K562 (cell line): ENCODE results near the gene TMEM270. TPM values are rescaled to one million over a fixed set of nuclear protein-coding genes. Genes with fewer than 3 reads are reported as not detected.

Experiments used
- ATAC-seq: fragments of 200-7000 bp; cut with Tn5 transposase; 3 replicates; pipeline ENCODE4 v1.9.1; 2020; ENCODE audit warnings: moderate library complexity
- BruUV-seq: library from RNA; stranded (reverse); fragments of 400-500 nt; replicated peaks from 2 replicates; lab custom pipeline; 2021; lab: Mats Ljungman, UMichigan
- CTCF ChIA-PET: fragments of 300-600 bp; formaldehyde crosslinking; extraction: SDS; loops from one replicate; lab custom pipeline; 2021; ENCODE audit warnings: low intra/inter-chr PET ratio; lab: Yijun Ruan, JAX
- POLR2A ChIA-PET: fragments of 300-600, 350-650 bp; sonication (Branson Sonifier 250); formaldehyde crosslinking; extraction: SDS; loops from one replicate; lab custom pipeline; 2021; ENCODE audit warnings: antibody characterized with exemption, inconsistent platforms; lab: Yijun Ruan, JAX
- DNase-seq, 4 experiments: peaks; one replicate each; pipeline versions ENCODE4 v3.0.0 to v3.0.0-alpha.2; 2011 to 2018; ENCODE audit warnings: low spot score in 3 of 4, mixed read lengths in 3 of 4; ENCODE audit errors: extremely low read depth in 1 of 4
- FAIRE-seq: peaks from 2 replicates; lab custom pipeline; 2011; peaks lifted over from hg19 to GRCh38; lab: Jason Lieb, UNC
- H2AFZ ChIP-seq: 2 replicates; pipeline ENCODE4 v1.6.0; 2011; ENCODE audit warnings: low read depth, low read length, control low read depth, inconsistent platforms
- H3K27ac ChIP-seq: fragments of 200-600 bp; 3 replicates; pipeline ENCODE4 v1.8.0; 2011; ENCODE audit warnings: low read depth, mild to moderate bottlenecking, control low read depth, inconsistent platforms, low read length, moderate library complexity, mixed read lengths; ENCODE audit errors: extremely low read depth
- H3K27me3 ChIP-seq, 2 experiments: fragments of 300-600 bp in 1 of 2; 2 replicates in 1 of 2; 3 replicates in 1 of 2; pipeline versions ENCODE4 v1.6.0 to v1.8.0; 2011; ENCODE audit warnings: inconsistent platforms in 2 of 2, low read length in 2 of 2, mild to moderate bottlenecking in 1 of 2, mixed read lengths in 1 of 2, moderate library complexity in 1 of 2; ENCODE audit not compliant: control insufficient read depth in 2 of 2, insufficient read depth in 2 of 2
- H3K36me3 ChIP-seq: fragments of 300-600 bp; 3 replicates; pipeline ENCODE4 v1.8.0; 2011; ENCODE audit warnings: mild to moderate bottlenecking, low read length, inconsistent platforms; ENCODE audit not compliant: control insufficient read depth, insufficient read depth
- H3K4me1 ChIP-seq, 2 experiments: fragments of 200-600 bp in 1 of 2; replicated peaks in 1 of 2; 2 replicates in 1 of 2; 3 replicates in 1 of 2; pipeline versions ENCODE4 v1.5.1 to v1.8.0; 2011; ENCODE audit warnings: inconsistent platforms in 2 of 2, low read length in 2 of 2, mild to moderate bottlenecking in 1 of 2, mixed read lengths in 1 of 2, moderate library complexity in 1 of 2; ENCODE audit not compliant: control insufficient read depth in 2 of 2, insufficient read depth in 2 of 2
- H3K4me2 ChIP-seq: 2 replicates; pipeline ENCODE4 v1.6.1; 2011; ENCODE audit warnings: low read length, control low read depth, inconsistent platforms, mixed read lengths; ENCODE audit not compliant: insufficient read depth
- H3K4me3 ChIP-seq: fragments of 200-600 bp; sonication (generic), shearing (Covaris generic); 2 replicates; pipeline ENCODE4 v1.5.1; 2016; ENCODE audit warnings: control low read depth, inconsistent platforms
- H3K79me2 ChIP-seq: fragments of 200-600 bp; 3 replicates; pipeline ENCODE4 v1.8.0; 2011; ENCODE audit warnings: low read length, inconsistent platforms; ENCODE audit not compliant: control insufficient read depth, insufficient read depth
- H3K9ac ChIP-seq, 2 experiments: 2 replicates each; pipeline versions ENCODE4 v1.6.0 to v1.6.1; 2011; ENCODE audit warnings: low read depth in 2 of 2, low read length in 2 of 2, control low read depth in 1 of 2, inconsistent platforms in 1 of 2, mild to moderate bottlenecking in 1 of 2, mixed read lengths in 1 of 2; ENCODE audit not compliant: insufficient read depth in 1 of 2
- H3K9me1 ChIP-seq: one replicate; pipeline ENCODE4 v1.6.0; 2011; ENCODE audit warnings: inconsistent platforms, mild to moderate bottlenecking, low read length, moderate library complexity; ENCODE audit not compliant: control insufficient read depth, insufficient read depth
- H3K9me3 ChIP-seq: replicated peaks from 2 replicates; pipeline ENCODE4 v1.5.1; 2011; ENCODE audit warnings: low read depth, low read length, inconsistent platforms; ENCODE audit not compliant: control insufficient read depth, insufficient read depth
- H4K20me1 ChIP-seq: replicated peaks from 2 replicates; pipeline ENCODE4 v1.6.1; 2011; ENCODE audit warnings: low read length, inconsistent platforms, mixed read lengths; ENCODE audit not compliant: control insufficient read depth, insufficient read depth
- AFF4 ChIP-seq: sonication (generic); formaldehyde crosslinking; IDR thresholded peaks from 2 replicates; pipeline ENCODE4 v1.8.0; 2023; ENCODE audit warnings: mild to moderate bottlenecking, missing genetic modification reagents
- ARHGAP35 ChIP-seq: fragments of 450-650 bp; IDR thresholded peaks from 2 replicates; pipeline ENCODE4 v1.6.1; 2018; ENCODE audit not compliant: partially characterized antibody
- BRD4 ChIP-seq: fragments of 200-600 bp; sonication (generic); IDR thresholded peaks from 2 replicates; pipeline ENCODE4 v1.6.1; 2017; ENCODE audit warnings: inconsistent platforms
- DEAF1 ChIP-seq: fragments of 450-650 bp; formaldehyde crosslinking; IDR thresholded peaks from 2 replicates; pipeline ENCODE4 v1.4.0; 2020; ENCODE audit warnings: mild to moderate bottlenecking, moderate library complexity
- EHMT2 ChIP-seq: fragments of 450-650 bp; IDR thresholded peaks from 2 replicates; pipeline ENCODE4 v1.6.1; 2018; ENCODE audit warnings: antibody characterized with exemption
- ELF4 ChIP-seq: fragments of 450-650 bp; formaldehyde crosslinking; IDR thresholded peaks from 2 replicates; pipeline ENCODE4 v1.4.0; 2022; ENCODE audit warnings: missing genetic modification characterization
- EP300 ChIP-seq: IDR thresholded peaks from 2 replicates; pipeline ENCODE4 v1.6.1; 2012; ENCODE audit warnings: low read length, improper control_type of control experiment
- FIP1L1 ChIP-seq: fragments of 200-400 bp; formaldehyde crosslinking; IDR thresholded peaks from 2 replicates; pipeline ENCODE4 v1.6.1; 2018; ENCODE audit warnings: mild to moderate bottlenecking, low read depth, low read length; ENCODE audit not compliant: poor library complexity, severe bottlenecking
- HSF4 ChIP-seq: fragments of 250-450 bp; sonication (Bioruptor Pico); IDR thresholded peaks from 2 replicates; pipeline ENCODE4 v2.1.2; 2022; ENCODE audit warnings: mild to moderate bottlenecking, moderate library complexity, borderline replicate concordance
- MLLT1 ChIP-seq, 2 experiments: fragments of 450-650 bp; IDR thresholded peaks; 2 replicates each; pipeline ENCODE4 v1.6.1; 2016
- TFAP4 ChIP-seq: sonication (generic); formaldehyde crosslinking; IDR thresholded peaks from 2 replicates; pipeline ENCODE4 v1.8.0; 2022; ENCODE audit warnings: missing genetic modification reagents, mild to moderate bottlenecking, moderate library complexity, borderline replicate concordance
- TSC22D4 ChIP-seq: fragments of 450-650 bp; IDR thresholded peaks from 2 replicates; pipeline ENCODE4 v1.6.1; 2016; ENCODE audit warnings: missing genetic modification characterization, missing biosample characterization, control low read depth
- WGBS: fragments of 100-300 bp; shearing (Covaris generic); methylation state at CpG from one replicate; pipeline ENCODE4 v1.1.6; 2016; ENCODE audit warnings: low coverage, mixed read lengths; ENCODE audit not compliant: insufficient coverage; ENCODE audit errors: missing lambda C conversion rate; 5-methylcytosine and 5-hydroxymethylcytosine counted together
- in situ Hi-C: fragments of 300-500 bp; cut with MboI; formaldehyde crosslinking; loops from 4 replicates; pipeline ENCODE4 v1.15.0; 2018; ENCODE audit warnings: inconsistent platforms, mixed read lengths
- intact Hi-C: fragments of 100-400 bp; cut with micrococcal nuclease; formaldehyde crosslinking; loops from 2 replicates; pipeline ENCODE4 v1.14.2; 2022
- polyA plus RNA-seq, 8 experiments: library from polyadenylated mRNA; depleted of rRNA in 4 of 8; stranded (reverse) in 5 of 8; unstranded in 3 of 8; fragments of >200 nt; fragmentation: Nextera tagmentation in 2 of 8; fragmentation: Illumina TruSeq in 1 of 8; extraction: Ambion mirVana in 2 of 8; extraction: Trizol in 1 of 8; gene quantifications; 2 replicates each; pipeline versions ENCODE4 v1.2.1 to v1.2.3, GENCODE V29; 2011 to 2014; ENCODE audit warnings: inconsistent platforms in 1 of 8, missing spikeins in 1 of 8
- total RNA-seq, 7 experiments: library from RNA; depleted of rRNA in 6 of 7; stranded (reverse); fragments of >200 nt in 6 of 7; fragmentation: Illumina TruSeq in 2 of 7; extraction: Trizol in 2 of 7; gene quantifications; 2 replicates each; pipeline versions ENCODE4 v1.2.1 to v1.2.3, GENCODE V29; 2011 to 2021; ENCODE audit warnings: low replicate concordance in 1 of 7

TMEM270 gene
- total and polyA plus RNA-seq, 9 of the 15 experiments (the other 6 are each of a cell fraction or from before 2014, with no cell fraction given): not detected

GRCh38 chr7:73865738-73866445 is 4.9 kb downstream of the TMEM270 start (continued):
- TF ChIP-seq DEAF1 (CRISPR knock-in tag): peak; percentile 82

- H2AFZ ChIP-seq: no peak overlapping the region
- peaks cover 5 to 52% of the 10 kb centered on the region in 2 experiments; a peak in 3 of 5 replicates for H3K27me3 ChIP-seq
- H3K79me2 ChIP-seq: no peaks in the 10 kb centered on the region
- 0% methylated on average over 1 of the region's 1 CpG for WGBS
- H3K27ac ChIP-seq: no peak overlapping the region
- H3K4me3 ChIP-seq: no peak overlapping the region
- H3K9me3 ChIP-seq: no peaks in the 10 kb centered on the region
- ChIA-PET CTCF (interaction anchor here (1.5 to 1.6 kb wide), 2 partner anchors 160 to 527 kb away, joined by 6 to 16 read pairs; no protein-coding TSS in a partner anchor), POLR2A (no interaction called here)
- no peak overlapping the region for H3K9ac ChIP-seq
- no peak overlapping the region for H3K4me2 ChIP-seq
- intact Hi-C loops (loop anchor here (1.0 to 2.0 kb wide), 4 partner anchors 113 to 526 kb away; no protein-coding TSS in a partner anchor), in situ Hi-C loops (no loop called here)
- no peak for ATAC-seq
- H4K20me1 ChIP-seq: peaks cover 17% of the 10 kb centered on the region
- DNase-seq: no peak
- no peaks in the 10 kb centered on the region for H3K36me3 ChIP-seq
- H3K9me1 ChIP-seq: no peaks in the 10 kb centered on the region
- H3K4me1 ChIP-seq: peaks cover 0 to 20% of the 10 kb centered on the region in 2 experiments; a peak in 3 of 5 replicates
- BruUV-seq: no TSS peak
- FAIRE-seq: no peak
- TF ChIP-seq TFAP4 (CRISPR knock-in tag): no peak
- no peak for TF ChIP-seq AFF4
- peak; percentile 53 for TF ChIP-seq ARHGAP35
- no peak for TF ChIP-seq BRD4
- peak; percentile 83 for TF ChIP-seq ELF4
- no peak for TF ChIP-seq HSF4 (CRISPR knock-in tag)
- 0 out of 4 replicates have a peak, but pooled peaks of 1 of the 2 experiments have one; percentile 35 for TF ChIP-seq MLLT1 (IDR thresholded peaks at IDR 0.05)
- peak; percentile 86 for TF ChIP-seq EHMT2
- no peak for TF ChIP-seq EP300
- TF ChIP-seq TSC22D4 (tag): peak; percentile 70; the same call in 1 of the 2 replicates
- no peak for TF ChIP-seq FIP1L1
Observed at GRCh38 chr7:73866446-73866767, 5.4 kb downstream of the TMEM270 start.
